GM18867 (cell line): ENCODE data around the gene HIP1R.

Experiments used
- ATAC-seq: cut with Tn5 transposase; IDR thresholded peaks from one replicate; pipeline ENCODE4 v1.9.1; 2021; ENCODE audit warnings: mild to moderate bottlenecking, moderate library complexity; ENCODE audit not compliant: unreplicated experiment

HIP1R gene

GRCh38 chr12:122859303-122860039 is 24.2 kb downstream of the HIP1R start:
- ATAC-seq, result no peak

DNA sequence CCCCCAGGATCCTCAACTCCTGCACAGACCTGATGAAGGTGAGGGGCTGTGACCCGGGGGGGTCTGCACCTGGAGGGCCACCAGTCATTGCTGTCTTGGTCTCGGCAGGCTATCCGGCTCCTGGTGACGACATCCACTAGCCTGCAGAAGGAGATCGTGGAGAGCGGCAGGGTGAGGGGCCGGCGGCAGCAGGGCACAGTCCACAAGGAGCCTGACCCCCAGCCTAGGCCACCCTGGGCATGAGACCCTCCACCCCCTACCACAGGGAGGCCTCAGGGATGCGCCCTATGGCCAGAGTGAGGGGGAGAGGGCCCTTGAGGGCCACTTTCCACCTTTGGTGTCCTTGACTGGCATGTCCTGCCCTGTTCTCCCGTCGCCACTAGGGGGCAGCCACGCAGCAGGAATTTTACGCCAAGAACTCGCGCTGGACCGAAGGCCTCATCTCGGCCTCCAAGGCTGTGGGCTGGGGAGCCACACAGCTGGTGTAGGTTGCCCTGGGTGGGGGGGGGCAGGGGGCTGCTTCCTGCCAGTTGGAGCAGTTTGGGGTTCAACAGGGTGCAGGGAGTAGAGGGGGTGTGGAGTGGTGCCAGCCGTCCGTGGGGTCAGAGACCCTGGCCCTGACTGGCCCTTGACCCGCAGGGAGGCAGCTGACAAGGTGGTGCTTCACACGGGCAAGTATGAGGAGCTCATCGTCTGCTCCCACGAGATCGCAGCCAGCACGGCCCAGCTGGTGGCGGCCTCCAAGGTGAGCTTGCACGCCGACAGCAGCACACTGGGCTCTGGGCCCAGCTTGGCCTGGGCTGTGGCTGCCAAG is 25.0 kb downstream of the HIP1R start:
- ATAC-seq, result peak; percentile 35

- ATAC-seq, result no peak
These were observed 25.8 kb downstream of the HIP1R start for GRCh38 chr12:122860854-122861586.

- no peak for ATAC-seq
These were observed 26.3 kb downstream of the HIP1R start for GRCh38 chr12:122861587-122861970.

- no peak for ATAC-seq
These were observed 26.9 kb downstream of the HIP1R start for GRCh38 chr12:122862110-122862634.

DNA sequence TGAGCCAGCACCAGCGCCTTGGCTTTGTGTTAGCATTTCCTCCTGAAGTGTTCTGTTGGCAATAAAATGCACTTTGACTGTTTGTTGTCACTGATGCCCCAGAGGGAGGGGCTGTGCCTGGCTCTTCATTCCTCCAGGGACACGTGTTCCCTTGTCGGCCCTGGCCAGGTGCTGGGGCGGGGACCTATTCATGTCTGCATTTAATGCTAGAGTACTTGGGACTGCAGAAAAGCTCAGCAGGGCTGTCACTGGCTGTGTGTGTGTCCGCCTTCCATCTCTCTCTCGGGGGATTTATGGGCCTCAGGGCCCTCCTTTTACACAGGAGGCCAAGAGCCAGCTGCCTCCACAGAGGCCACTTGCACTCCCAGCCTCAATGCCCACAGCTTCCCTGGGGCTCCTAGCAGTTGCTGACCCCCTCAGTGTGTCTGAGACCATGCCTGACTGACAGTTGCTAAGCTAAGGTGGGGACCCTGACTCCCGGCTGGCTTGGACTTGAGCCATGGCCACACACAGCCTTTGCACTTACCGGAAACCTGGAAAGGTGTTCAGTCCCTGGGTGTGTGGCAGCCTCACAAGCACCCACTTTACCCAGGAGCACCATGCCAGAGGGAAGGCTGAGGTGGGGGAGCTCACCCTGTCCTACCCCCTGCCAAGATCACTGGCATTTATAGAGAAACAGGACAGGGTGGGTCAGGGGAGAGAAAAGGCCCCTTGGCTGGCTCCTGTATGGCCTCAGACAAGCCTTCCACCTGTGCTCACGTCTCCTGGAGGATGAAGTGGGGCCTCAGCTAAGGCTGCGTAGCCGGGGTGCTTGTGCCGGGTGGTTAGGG is 27.8 kb downstream of the HIP1R start:
- ATAC-seq, result no peak

DNA sequence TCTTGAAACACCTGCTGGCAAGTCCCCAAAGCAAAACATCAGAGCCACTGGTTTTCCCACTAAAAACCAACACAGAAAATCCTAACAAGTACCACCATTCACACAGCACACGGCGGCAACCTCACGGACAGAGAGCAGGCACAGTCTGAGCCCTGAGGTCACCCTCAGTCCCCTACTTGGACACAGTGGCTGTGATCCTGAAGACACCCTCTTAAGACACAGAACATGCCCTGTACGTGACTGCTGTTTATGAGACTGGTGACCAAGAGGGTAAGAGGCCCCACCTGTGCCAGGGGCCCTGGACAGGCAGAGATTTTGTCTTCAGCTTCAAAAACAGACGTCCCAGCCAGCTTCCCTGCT is 29.6 kb downstream of the HIP1R start:
- no peak for ATAC-seq

- no peak for ATAC-seq
These were observed 30.3 kb downstream of the HIP1R start for GRCh38 chr12:122865268-122866231.

GRCh38 chr12:122866379-122866778 is 31.1 kb downstream of the HIP1R start:
- no peak for ATAC-seq

- no peak for ATAC-seq
These were observed 31.8 kb downstream of the HIP1R start for GRCh38 chr12:122866950-122867607.

- no peak for ATAC-seq
These were observed 32.6 kb downstream of the HIP1R start for GRCh38 chr12:122867691-122868461.

GRCh38 chr12:122868471-122869177 is 33.4 kb downstream of the HIP1R start:
- no peak for ATAC-seq

DNA sequence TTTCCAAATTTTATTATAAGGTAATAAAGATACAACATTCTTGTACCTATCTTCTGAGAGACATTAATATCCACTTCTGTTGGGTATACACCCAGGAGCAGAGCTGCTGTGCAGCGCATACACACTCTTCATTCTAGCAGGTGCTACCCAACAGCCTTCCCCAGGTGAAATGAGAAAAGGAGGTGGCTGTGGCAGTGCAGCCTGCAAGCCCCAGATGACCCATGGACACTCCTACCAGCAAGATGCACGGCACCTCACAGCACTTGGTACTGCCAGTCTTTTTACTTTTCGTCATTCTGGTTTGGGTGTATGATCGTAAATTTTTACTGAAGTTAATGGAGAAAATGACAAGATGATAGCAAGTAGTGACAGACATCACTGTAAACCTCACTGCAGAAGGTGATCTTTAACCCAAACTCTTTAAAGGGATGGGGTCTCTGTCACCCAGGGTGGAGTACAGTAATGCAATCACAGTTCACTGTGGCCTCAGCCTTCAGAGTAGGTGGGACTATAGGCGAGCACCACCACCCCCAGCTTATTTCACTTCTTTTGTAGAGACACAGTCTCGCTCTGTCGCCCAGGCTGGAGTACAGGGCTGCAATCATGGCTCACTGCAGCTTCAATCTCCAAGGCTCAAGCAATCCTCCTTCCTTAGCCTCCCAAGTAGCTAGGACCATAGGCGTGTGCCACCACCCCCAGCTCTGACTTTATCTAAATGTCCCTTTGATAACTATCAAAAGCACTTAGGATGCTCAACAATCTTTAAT is 34.1 kb downstream of the HIP1R start:
- ATAC-seq, result no peak

GRCh38 chr12:122870163-122870842 is 35.0 kb downstream of the HIP1R start:
- no peak for ATAC-seq

DNA sequence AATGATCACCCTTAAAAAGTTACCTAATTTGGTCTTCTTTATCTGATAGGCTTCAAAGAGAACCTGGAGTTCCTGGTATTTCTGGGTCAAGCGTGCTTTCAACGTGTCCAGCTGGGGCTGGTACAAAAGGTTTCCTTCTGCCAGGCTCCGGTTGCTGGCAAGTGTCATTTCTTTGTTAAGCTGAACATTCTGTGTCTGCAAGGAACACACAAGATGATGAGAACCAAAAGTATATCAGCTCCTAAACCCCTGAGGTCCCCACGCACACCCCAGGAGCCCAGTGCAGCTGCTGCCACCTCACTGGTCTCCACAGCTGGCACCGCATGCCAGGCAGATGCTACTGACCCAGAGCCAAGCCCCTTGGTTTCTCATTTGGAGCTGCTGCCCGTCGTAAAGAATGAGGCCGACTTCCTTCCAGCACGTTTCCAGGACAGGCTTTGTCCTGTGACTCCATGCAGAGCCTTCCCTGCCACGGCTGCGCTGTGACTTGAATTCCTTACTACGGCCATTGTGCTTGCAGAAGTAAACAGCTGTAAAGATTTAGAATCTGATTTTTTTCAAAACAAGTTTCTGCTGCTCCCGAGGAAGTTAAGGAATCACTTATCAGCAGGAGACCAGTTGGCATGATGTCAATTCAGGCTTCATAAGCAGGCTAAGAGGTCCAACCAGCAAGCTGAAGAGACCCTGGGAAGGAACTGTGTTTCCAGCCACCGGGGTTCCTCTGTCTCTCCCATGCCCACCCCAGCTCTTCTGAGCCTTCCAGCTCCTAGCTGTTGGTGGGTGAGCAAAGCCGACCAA is 35.8 kb downstream of the HIP1R start:
- ATAC-seq, result no peak
